HepG2 (cell line): ENCODE measurements around the gene GATAD2B. TPM values are rescaled to one million over a fixed set of nuclear protein-coding genes. Genes with fewer than 3 reads are reported as not detected.

Experiments used
- FOXO4 ChIP-seq: sonication (generic); formaldehyde crosslinking; conservative IDR thresholded peaks from 2 replicates; pipeline ENCODE4 v1.8.1; 2023; ENCODE audit warnings: missing genetic modification reagents
- GTF2F1 ChIP-seq: fragments of 150-350 bp; IDR thresholded peaks from 2 replicates; pipeline ENCODE4 v1.6.1; 2014; ENCODE audit warnings: low read length
- HMGA1 ChIP-seq: sonication (generic); formaldehyde crosslinking; conservative IDR thresholded peaks from 2 replicates; pipeline ENCODE4 v1.4.0; 2020; ENCODE audit warnings: missing genetic modification reagents
- IRX3 ChIP-seq: sonication (generic); formaldehyde crosslinking; IDR thresholded peaks from 2 replicates; pipeline ENCODE4 v1.8.1; 2023; ENCODE audit warnings: mild to moderate bottlenecking, low read depth, missing genetic modification reagents, borderline replicate concordance
- KAT7 ChIP-seq: IDR thresholded peaks from 2 replicates; pipeline ENCODE4 v1.6.1; 2018; ENCODE audit warnings: borderline replicate concordance, missing compliant biosample characterization
- MEIS1 ChIP-seq: sonication (generic); formaldehyde crosslinking; IDR thresholded peaks from 2 replicates; pipeline ENCODE4 v1.9.0; 2021; ENCODE audit warnings: mild to moderate bottlenecking, missing genetic modification reagents, moderate library complexity, borderline replicate concordance
- MIER3 ChIP-seq: IDR thresholded peaks from 2 replicates; pipeline ENCODE4 v1.6.1; 2016; ENCODE audit warnings: missing compliant biosample characterization, borderline replicate concordance
- MXI1 ChIP-seq: IDR thresholded peaks from 3 replicates; pipeline ENCODE4 v1.6.1; 2012; ENCODE audit warnings: low read depth, low read length, inconsistent platforms, borderline replicate concordance
- MYPOP ChIP-seq: sonication (generic); formaldehyde crosslinking; IDR thresholded peaks from 2 replicates; pipeline ENCODE4 v1.8.1; 2023; ENCODE audit warnings: mild to moderate bottlenecking, moderate library complexity, missing genetic modification reagents
- NFIB ChIP-seq: sonication (generic); formaldehyde crosslinking; IDR thresholded peaks from 2 replicates; pipeline ENCODE4 v1.9.0; 2021; ENCODE audit warnings: missing genetic modification reagents, mild to moderate bottlenecking, borderline replicate concordance
- NKX3-1 ChIP-seq: sonication (generic); formaldehyde crosslinking; IDR thresholded peaks from 2 replicates; pipeline ENCODE4 v1.5.0; 2020; ENCODE audit warnings: missing genetic modification reagents
- PAXIP1 ChIP-seq: sonication (generic); formaldehyde crosslinking; conservative IDR thresholded peaks from 2 replicates; pipeline ENCODE4 v1.4.0; 2020; ENCODE audit warnings: mild to moderate bottlenecking, missing genetic modification reagents, moderate library complexity
- PRDM4 ChIP-seq: sonication (generic); formaldehyde crosslinking; IDR thresholded peaks from 2 replicates; pipeline ENCODE4 v1.9.0; 2021; ENCODE audit warnings: missing genetic modification reagents, borderline replicate concordance
- RBAK ChIP-seq: sonication (generic); formaldehyde crosslinking; IDR thresholded peaks from 2 replicates; pipeline ENCODE4 v1.5.1; 2020; ENCODE audit warnings: mild to moderate bottlenecking, missing genetic modification reagents
- SETDB1 ChIP-seq: sonication (generic); formaldehyde crosslinking; IDR thresholded peaks from 2 replicates; pipeline ENCODE4 v1.5.1; 2020; ENCODE audit warnings: missing genetic modification reagents, mild to moderate bottlenecking, borderline replicate concordance
- ZEB1 ChIP-seq: IDR thresholded peaks from 2 replicates; pipeline ENCODE4 v1.6.1; 2012; ENCODE audit warnings: mild to moderate bottlenecking, low read depth, inconsistent platforms; ENCODE audit not compliant: insufficient replicate concordance
- ZNF138 ChIP-seq: sonication (generic); formaldehyde crosslinking; IDR thresholded peaks from 2 replicates; pipeline ENCODE4 v1.5.0; 2020; ENCODE audit warnings: mild to moderate bottlenecking, low read depth, missing genetic modification reagents
- ZNF232 ChIP-seq: sonication (generic); formaldehyde crosslinking; IDR thresholded peaks from 2 replicates; pipeline ENCODE4 v1.4.0; 2020; ENCODE audit warnings: missing genetic modification reagents, borderline replicate concordance
- ZNF619 ChIP-seq: sonication (generic); formaldehyde crosslinking; IDR thresholded peaks from 2 replicates; pipeline ENCODE4 v1.4.0; 2020; ENCODE audit warnings: mild to moderate bottlenecking, missing genetic modification reagents
- ZNF788 ChIP-seq: sonication (generic); formaldehyde crosslinking; IDR thresholded peaks from 2 replicates; pipeline ENCODE4 v1.5.0; 2020; ENCODE audit warnings: mild to moderate bottlenecking, missing genetic modification reagents, borderline replicate concordance
- polyA plus RNA-seq, 8 experiments: library from polyadenylated mRNA; depleted of rRNA in 3 of 8; stranded (reverse) in 7 of 8; unstranded in 1 of 8; fragments of >200 nt; fragmentation: Illumina TruSeq in 4 of 8; extraction: Trizol in 4 of 8; gene quantifications; 2 replicates each; pipeline versions ENCODE4 v1.2.1 to v1.2.3, GENCODE V29; 2011 to 2016; ENCODE audit warnings: low read depth in 4 of 8, missing spikeins in 1 of 8, mixed read lengths in 1 of 8; ENCODE audit not compliant: insufficient read depth in 1 of 8
- total RNA-seq, 5 experiments: library from RNA; depleted of rRNA; stranded (reverse); fragments of >200 nt; fragmentation: Illumina TruSeq; extraction: Trizol; gene quantifications; 2 replicates each; pipeline ENCODE4 v1.2.3, GENCODE V29; 2016; ENCODE audit warnings: low read depth in 1 of 5
- TF ChIP-seq, protein P1 (sequence below): sonication (generic); formaldehyde crosslinking; IDR thresholded peaks from 2 replicates; pipeline ENCODE4 v1.4.0; 2020; ENCODE audit warnings: mild to moderate bottlenecking, missing genetic modification reagents

Gene GATAD2B
- total and polyA plus RNA-seq, 2 of the 13 experiments (the other 11 are each of a cell fraction or from before 2014, with no cell fraction given), result 3.2 to 5.2 TPM

DNA sequence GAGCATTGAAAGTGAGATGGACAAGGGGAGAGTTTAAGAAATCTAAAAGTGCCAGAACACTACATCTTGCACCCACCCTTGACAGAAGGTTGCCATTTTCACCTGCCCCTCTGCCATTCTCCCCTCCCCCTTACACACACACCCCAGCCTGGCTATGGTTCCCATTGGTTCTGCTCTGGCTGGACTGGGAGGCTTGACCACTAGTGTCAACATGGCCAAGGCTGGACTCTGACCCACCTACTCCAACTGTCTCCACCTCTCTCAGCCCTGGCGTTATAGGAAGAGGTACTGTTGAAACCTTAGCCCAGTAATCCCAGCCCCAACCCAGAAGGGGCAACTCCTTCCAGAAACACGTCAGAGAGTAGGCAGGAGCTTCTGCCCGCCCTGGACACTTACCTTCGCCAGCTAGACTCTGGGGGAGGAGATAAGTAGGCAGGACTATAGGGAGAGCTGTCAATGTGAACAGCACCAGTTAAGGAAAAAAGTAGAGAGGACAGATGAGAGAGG lies 31.1 kb upstream of the GATAD2B start (continued):
- TF ChIP-seq PAXIP1 (CRISPR knock-in tag), result peak; percentile 94
- no peak for TF ChIP-seq RBAK (CRISPR knock-in tag)
- no peak for TF ChIP-seq PRDM4
- no peak for TF ChIP-seq MEIS1 (CRISPR knock-in tag)
- TF ChIP-seq MYPOP (CRISPR knock-in tag), result no peak
- no peak for TF ChIP-seq ZNF138 (CRISPR knock-in tag)
- no peak; the same call in 1 of the 2 replicates for TF ChIP-seq ZNF788 (CRISPR knock-in tag)
- TF ChIP-seq ZEB1, result no peak
- TF ChIP-seq MIER3, result peak; percentile 61; the same call in 1 of the 2 replicates
- no peak for TF ChIP-seq FOXO4
- TF ChIP-seq ZNF232 (CRISPR knock-in tag), result no peak
- TF ChIP-seq NKX3-1 (CRISPR knock-in tag), result no peak
- TF ChIP-seq NFIB, result no peak
- TF ChIP-seq IRX3 (CRISPR knock-in tag), result no peak
- TF ChIP-seq SETDB1 (CRISPR knock-in tag), result no peak
- TF ChIP-seq KAT7 (CRISPR knock-in tag), result no peak
- no peak for TF ChIP-seq GTF2F1
- peak; percentile 84; the same call in 1 of the 2 replicates for TF ChIP-seq ZNF619
- peak; percentile 60; the same call in 1 of the 3 replicates for TF ChIP-seq MXI1
- no peak for TF ChIP-seq HMGA1 (CRISPR knock-in tag)
- TF ChIP-seq, protein P1, sequence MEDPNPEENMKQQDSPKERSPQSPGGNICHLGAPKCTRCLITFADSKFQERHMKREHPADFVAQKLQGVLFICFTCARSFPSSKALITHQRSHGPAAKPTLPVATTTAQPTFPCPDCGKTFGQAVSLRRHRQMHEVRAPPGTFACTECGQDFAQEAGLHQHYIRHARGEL (CRISPR knock-in tag), result no peak
